ENCODE measurements around the gene SORBS2. TPM values are rescaled to one million over a fixed set of nuclear protein-coding genes. Genes with fewer than 3 reads are reported as not detected.

Gene SORBS2
- total RNA-seq, 1 experiment from 2014 or later, result not detected

DNA sequence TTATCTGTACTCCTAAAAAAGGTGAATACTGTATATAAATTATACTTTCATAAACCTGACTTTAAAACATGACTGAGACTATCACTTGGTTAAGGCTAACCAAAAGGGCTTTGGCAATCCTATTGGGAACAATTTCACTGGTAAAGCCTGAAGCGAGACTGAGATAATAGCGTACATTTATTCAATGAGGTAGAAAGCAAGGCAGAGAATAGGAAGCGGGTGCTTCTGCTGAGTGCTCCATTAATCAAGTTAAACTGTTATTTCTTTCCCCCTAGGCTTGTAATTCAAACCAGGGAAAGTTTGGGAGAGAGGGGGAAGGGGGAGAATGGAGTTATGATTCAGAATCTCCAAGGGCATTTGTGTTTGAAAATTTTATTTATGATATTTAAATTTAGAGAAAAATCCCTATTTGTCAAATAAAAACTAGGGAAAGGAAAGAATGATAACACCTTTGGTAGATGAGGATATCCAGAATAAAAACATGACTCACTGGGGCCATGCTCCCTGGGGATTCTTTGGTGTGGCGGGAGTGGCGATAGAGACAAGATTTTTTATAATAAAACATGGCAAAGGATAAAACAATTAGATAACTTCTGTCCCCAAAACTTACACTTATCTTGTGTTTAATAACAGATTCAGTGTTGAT is 34.6 kb upstream of the SORBS2 start:
- Histone ChIP-seq H3K9ac (ENCODE audit: low read length) (no peak overlapping the region), H4K20me1 (ENCODE audit: insufficient read depth, low read depth, low read length) (no peaks in the 10 kb centered on the region), H3K36me3 (ENCODE audit: insufficient read depth, low read length) (no peaks in the 10 kb centered on the region), H3K4me3 (ENCODE audit: low read length) (no peak overlapping the region), H2AFZ (ENCODE audit: low read length) (no peak overlapping the region), H3K4me1 (ENCODE audit: low read length) (no peaks in the 10 kb centered on the region), H3K79me2 (ENCODE audit: low read length) (no peaks in the 10 kb centered on the region), H3K27me3 (ENCODE audit: low read length) (no peaks in the 10 kb centered on the region), H3K9me2 (replicated peaks; ENCODE audit: insufficient read depth, low read length) (no peaks in the 10 kb centered on the region), H3K27ac (ENCODE audit: low read length) (no peak overlapping the region), H3K4me2 (ENCODE audit: low read depth, low read length, poor library complexity, severe bottlenecking) (no peak overlapping the region), H3K9me3 (ENCODE audit: low read length) (no peaks in the 10 kb centered on the region)
- DNase-seq, result no peak

DNA sequence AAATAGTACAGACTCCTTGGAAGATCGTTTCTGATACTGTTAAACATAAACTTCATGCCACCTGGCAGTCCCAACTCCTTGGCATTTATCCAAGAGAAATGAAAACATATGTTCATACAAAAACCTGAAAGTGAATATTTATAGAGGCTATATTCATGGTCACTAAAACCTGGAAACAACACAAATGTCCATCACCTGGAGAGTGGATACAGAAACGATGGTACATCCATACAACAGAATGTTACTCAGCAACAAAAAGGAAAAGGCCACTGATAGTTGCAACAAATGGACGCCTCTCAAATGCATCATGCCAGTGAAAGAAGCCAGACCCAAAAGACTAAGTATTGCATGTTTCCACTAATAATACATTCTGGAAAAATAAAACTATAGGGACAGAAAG is 34.0 kb upstream of the SORBS2 start:
- no peak overlapping the region for H3K27ac ChIP-seq (ENCODE audit: low read length)
- H3K4me2 ChIP-seq (ENCODE audit: low read depth, low read length, poor library complexity, severe bottlenecking), result no peak overlapping the region
- no peak overlapping the region for H3K9ac ChIP-seq (ENCODE audit: low read length)
- no peaks in the 10 kb centered on the region for H3K9me3 ChIP-seq (ENCODE audit: low read length)
- no peaks in the 10 kb centered on the region for H3K79me2 ChIP-seq (ENCODE audit: low read length)
- H3K4me1 ChIP-seq (ENCODE audit: low read length), result no peaks in the 10 kb centered on the region
- H3K4me3 ChIP-seq (ENCODE audit: low read length), result no peak overlapping the region
- no peaks in the 10 kb centered on the region for H3K9me2 ChIP-seq (replicated peaks; ENCODE audit: insufficient read depth, low read length)
- DNase-seq, result no peak
- no peaks in the 10 kb centered on the region for H3K27me3 ChIP-seq (ENCODE audit: low read length)
- H4K20me1 ChIP-seq (ENCODE audit: insufficient read depth, low read depth, low read length), result no peaks in the 10 kb centered on the region
- H3K36me3 ChIP-seq (ENCODE audit: insufficient read depth, low read length), result no peaks in the 10 kb centered on the region
- no peak overlapping the region for H2AFZ ChIP-seq (ENCODE audit: low read length)

DNA sequence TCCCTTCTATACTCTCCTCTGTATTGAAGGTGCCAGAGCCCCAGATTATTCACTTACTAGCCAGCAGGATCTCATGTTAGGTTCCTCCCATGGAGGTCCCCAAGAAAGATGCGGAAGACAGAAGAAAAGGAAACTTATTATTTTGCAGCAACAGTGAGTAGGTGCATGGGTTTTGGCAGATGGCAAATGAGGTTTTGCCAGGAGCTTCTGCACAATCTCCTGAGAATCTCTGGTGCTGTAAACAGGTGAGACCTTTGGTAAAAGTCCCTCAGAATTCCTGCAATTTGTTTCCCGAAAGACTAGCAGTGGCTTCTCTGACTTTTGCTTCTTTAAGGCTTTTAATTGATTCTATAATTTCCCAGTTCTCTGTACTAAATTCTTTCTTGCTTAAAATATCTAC is 29.5 kb upstream of the SORBS2 start:
- H3K9me3 ChIP-seq (ENCODE audit: low read length), result no peaks in the 10 kb centered on the region
- no peak overlapping the region for H3K4me3 ChIP-seq (ENCODE audit: low read length)
- no peak overlapping the region for H3K4me2 ChIP-seq (ENCODE audit: low read depth, low read length, poor library complexity, severe bottlenecking)
- no peaks in the 10 kb centered on the region for H4K20me1 ChIP-seq (ENCODE audit: insufficient read depth, low read depth, low read length)
- no peak overlapping the region for H3K27ac ChIP-seq (ENCODE audit: low read length)
- H3K36me3 ChIP-seq (ENCODE audit: insufficient read depth, low read length), result no peaks in the 10 kb centered on the region
- no peak for DNase-seq
- no peaks in the 10 kb centered on the region for H3K79me2 ChIP-seq (ENCODE audit: low read length)
- no peaks in the 10 kb centered on the region for H3K9me2 ChIP-seq (replicated peaks; ENCODE audit: insufficient read depth, low read length)
- no peaks in the 10 kb centered on the region for H3K27me3 ChIP-seq (ENCODE audit: low read length)
- no peak overlapping the region for H2AFZ ChIP-seq (ENCODE audit: low read length)
- no peaks in the 10 kb centered on the region for H3K4me1 ChIP-seq (ENCODE audit: low read length)
- H3K9ac ChIP-seq (ENCODE audit: low read length), result no peak overlapping the region

DNA sequence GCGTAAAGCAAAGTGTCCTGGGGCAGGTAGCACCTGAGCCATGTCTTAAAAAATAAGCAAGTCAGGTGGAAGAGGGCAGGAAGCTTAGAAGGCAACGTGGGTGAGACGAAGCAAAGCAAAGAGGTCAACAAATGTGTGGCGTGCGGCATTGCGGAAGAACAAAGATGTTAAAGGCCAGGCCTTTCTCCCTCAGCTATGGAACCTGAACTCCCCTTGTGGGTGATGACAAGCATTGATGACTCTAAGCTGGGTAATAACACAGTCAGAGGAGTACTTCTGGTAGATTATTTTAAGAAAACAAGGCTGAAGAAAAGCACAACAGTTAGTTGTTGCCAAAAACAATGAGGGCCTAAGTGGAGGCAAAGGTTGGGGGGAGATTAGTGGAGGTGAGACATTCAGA is 29.0 kb upstream of the SORBS2 start:
- no peaks in the 10 kb centered on the region for H4K20me1 ChIP-seq (ENCODE audit: insufficient read depth, low read depth, low read length)
- H3K27me3 ChIP-seq (ENCODE audit: low read length), result no peaks in the 10 kb centered on the region
- H3K9me2 ChIP-seq (replicated peaks; ENCODE audit: insufficient read depth, low read length), result no peaks in the 10 kb centered on the region
- DNase-seq, result no peak
- H3K9me3 ChIP-seq (ENCODE audit: low read length), result no peaks in the 10 kb centered on the region
- no peak overlapping the region for H3K4me2 ChIP-seq (ENCODE audit: low read depth, low read length, poor library complexity, severe bottlenecking)
- no peak overlapping the region for H3K4me3 ChIP-seq (ENCODE audit: low read length)
- H3K4me1 ChIP-seq (ENCODE audit: low read length), result no peaks in the 10 kb centered on the region
- no peak overlapping the region for H2AFZ ChIP-seq (ENCODE audit: low read length)
- H3K36me3 ChIP-seq (ENCODE audit: insufficient read depth, low read length), result no peaks in the 10 kb centered on the region
- no peak overlapping the region for H3K9ac ChIP-seq (ENCODE audit: low read length)
- no peaks in the 10 kb centered on the region for H3K79me2 ChIP-seq (ENCODE audit: low read length)
- no peak overlapping the region for H3K27ac ChIP-seq (ENCODE audit: low read length)

DNA sequence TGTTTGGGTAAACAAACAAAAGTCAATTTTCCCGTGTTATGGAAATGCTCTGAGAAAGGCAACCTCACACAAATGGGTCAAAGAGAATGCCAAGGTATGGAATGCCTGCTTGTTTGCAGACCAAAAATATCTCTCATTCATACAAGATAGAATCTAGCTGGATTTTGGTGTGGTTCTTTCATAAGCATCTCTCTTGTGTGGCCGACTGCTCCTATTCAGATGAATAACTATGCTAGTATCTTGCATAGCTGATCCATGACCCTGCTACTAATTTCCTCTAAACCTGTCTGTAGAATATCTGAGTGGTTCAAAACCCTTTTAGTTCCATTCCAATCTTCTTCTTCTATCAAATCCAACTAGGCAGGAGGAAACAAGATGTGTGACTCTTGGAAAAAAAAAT is 28.2 kb upstream of the SORBS2 start:
- Histone ChIP-seq H2AFZ (ENCODE audit: low read length) (no peak overlapping the region), H3K27me3 (ENCODE audit: low read length) (no peaks in the 10 kb centered on the region), H3K9ac (ENCODE audit: low read length) (no peak overlapping the region), H3K4me2 (ENCODE audit: low read depth, low read length, poor library complexity, severe bottlenecking) (no peak overlapping the region), H3K4me3 (ENCODE audit: low read length) (no peak overlapping the region), H3K4me1 (ENCODE audit: low read length) (no peaks in the 10 kb centered on the region), H3K9me2 (replicated peaks; ENCODE audit: insufficient read depth, low read length) (no peaks in the 10 kb centered on the region), H4K20me1 (ENCODE audit: insufficient read depth, low read depth, low read length) (no peaks in the 10 kb centered on the region), H3K36me3 (ENCODE audit: insufficient read depth, low read length) (no peaks in the 10 kb centered on the region), H3K27ac (ENCODE audit: low read length) (no peak overlapping the region), H3K9me3 (ENCODE audit: low read length) (no peaks in the 10 kb centered on the region), H3K79me2 (ENCODE audit: low read length) (no peaks in the 10 kb centered on the region)
- no peak for DNase-seq

DNA sequence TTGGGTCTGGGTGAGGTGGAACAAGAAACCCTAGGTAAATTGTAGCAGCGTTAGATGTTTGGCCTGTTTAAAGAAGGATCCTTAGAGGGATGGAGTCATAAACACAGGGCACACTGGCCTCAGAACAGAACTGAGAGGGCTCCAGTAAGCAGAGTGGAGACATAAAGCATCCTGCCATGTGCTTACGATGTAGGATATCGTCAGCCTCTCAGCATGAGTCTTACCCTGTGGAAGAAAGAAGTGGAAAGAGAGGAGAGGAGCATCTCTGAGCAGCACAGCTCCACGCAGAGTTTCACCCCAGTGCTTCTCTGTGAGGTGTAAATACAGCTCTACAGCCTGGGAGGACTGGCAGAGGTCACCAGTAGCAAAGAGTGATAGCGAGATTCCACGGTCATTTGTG is 27.8 kb upstream of the SORBS2 start:
- Histone ChIP-seq H3K27me3 (ENCODE audit: low read length) (no peaks in the 10 kb centered on the region), H3K4me2 (ENCODE audit: low read depth, low read length, poor library complexity, severe bottlenecking) (no peak overlapping the region), H3K4me1 (ENCODE audit: low read length) (no peaks in the 10 kb centered on the region), H3K4me3 (ENCODE audit: low read length) (no peak overlapping the region), H4K20me1 (ENCODE audit: insufficient read depth, low read depth, low read length) (no peaks in the 10 kb centered on the region), H3K9ac (ENCODE audit: low read length) (no peak overlapping the region), H3K27ac (ENCODE audit: low read length) (no peak overlapping the region), H3K9me2 (replicated peaks; ENCODE audit: insufficient read depth, low read length) (no peaks in the 10 kb centered on the region), H2AFZ (ENCODE audit: low read length) (no peak overlapping the region), H3K79me2 (ENCODE audit: low read length) (no peaks in the 10 kb centered on the region), H3K9me3 (ENCODE audit: low read length) (no peaks in the 10 kb centered on the region), H3K36me3 (ENCODE audit: insufficient read depth, low read length) (no peaks in the 10 kb centered on the region)
- no peak for DNase-seq

DNA sequence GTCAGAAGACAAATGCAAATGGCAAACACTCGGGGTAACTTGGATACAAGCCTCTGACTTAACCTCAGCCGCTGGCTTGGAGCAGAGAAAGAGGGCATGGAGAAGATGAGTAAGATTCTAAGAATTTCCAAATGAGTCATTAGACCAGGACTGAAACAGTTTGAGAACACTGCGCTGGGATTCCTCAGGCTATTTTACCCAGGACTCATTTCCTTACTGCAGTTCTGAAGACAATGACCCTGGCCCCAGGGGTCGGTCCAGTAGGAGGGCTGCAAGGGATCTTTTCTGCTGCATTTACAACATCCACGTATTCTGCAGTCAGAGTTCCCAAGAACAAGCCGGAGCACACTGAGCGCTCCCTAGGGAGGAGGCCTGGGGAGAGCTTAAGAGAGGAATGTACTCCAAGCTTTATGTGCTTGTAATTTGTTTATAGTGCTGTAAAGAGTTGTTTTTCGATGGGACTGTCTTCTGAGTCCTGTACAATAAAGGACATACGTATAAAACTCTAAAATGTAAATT is 27.3 kb upstream of the SORBS2 start:
- no peak overlapping the region for H3K9ac ChIP-seq (ENCODE audit: low read length)
- H3K27ac ChIP-seq (ENCODE audit: low read length), result no peak overlapping the region
- H3K36me3 ChIP-seq (ENCODE audit: insufficient read depth, low read length), result no peaks in the 10 kb centered on the region
- no peaks in the 10 kb centered on the region for H3K4me1 ChIP-seq (ENCODE audit: low read length)
- no peaks in the 10 kb centered on the region for H4K20me1 ChIP-seq (ENCODE audit: insufficient read depth, low read depth, low read length)
- H3K4me2 ChIP-seq (ENCODE audit: low read depth, low read length, poor library complexity, severe bottlenecking), result no peak overlapping the region
- no peak overlapping the region for H3K4me3 ChIP-seq (ENCODE audit: low read length)
- H2AFZ ChIP-seq (ENCODE audit: low read length), result no peak overlapping the region
- no peaks in the 10 kb centered on the region for H3K27me3 ChIP-seq (ENCODE audit: low read length)
- no peaks in the 10 kb centered on the region for H3K9me3 ChIP-seq (ENCODE audit: low read length)
- H3K9me2 ChIP-seq (replicated peaks; ENCODE audit: insufficient read depth, low read length), result no peaks in the 10 kb centered on the region
- DNase-seq, result no peak
- no peaks in the 10 kb centered on the region for H3K79me2 ChIP-seq (ENCODE audit: low read length)

DNA sequence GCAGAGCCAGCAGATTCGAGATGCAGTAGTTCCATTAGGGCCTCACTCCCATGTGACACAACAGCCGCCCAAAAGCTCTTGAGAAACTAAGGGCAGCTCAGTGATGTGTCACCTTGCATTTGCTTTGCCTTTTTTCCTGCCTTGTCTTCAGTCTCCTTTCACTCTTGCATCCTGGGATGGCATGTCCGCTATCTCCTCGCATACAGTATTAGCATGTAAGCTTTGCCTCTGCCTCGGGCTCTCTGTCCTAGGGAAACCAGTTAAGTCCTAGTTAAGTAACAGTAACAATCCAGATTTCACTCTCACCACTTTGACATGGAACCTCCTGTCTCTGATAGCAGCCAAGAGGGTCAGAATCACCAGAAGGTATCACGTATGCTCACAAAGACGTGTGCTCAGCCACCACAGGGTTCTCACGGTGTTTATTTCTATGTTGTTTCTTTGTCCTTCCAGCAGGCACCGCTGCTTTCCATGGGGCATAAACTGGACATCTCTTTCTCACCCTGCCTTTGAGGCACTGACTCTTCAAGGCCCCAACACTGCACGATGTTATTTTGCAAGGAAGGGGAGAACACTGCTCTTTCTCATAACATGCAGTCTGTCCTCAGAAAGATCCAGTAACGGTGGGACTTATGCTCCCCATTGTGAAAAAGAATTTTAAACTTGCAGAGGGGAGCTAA is 26.7 kb upstream of the SORBS2 start:
- Histone ChIP-seq H3K4me1 (ENCODE audit: low read length) (no peaks in the 10 kb centered on the region), H3K36me3 (ENCODE audit: insufficient read depth, low read length) (no peaks in the 10 kb centered on the region), H3K27me3 (ENCODE audit: low read length) (no peaks in the 10 kb centered on the region), H3K9ac (ENCODE audit: low read length) (no peak overlapping the region), H3K4me2 (ENCODE audit: low read depth, low read length, poor library complexity, severe bottlenecking) (no peak overlapping the region), H3K4me3 (ENCODE audit: low read length) (no peak overlapping the region), H3K27ac (ENCODE audit: low read length) (no peak overlapping the region), H3K79me2 (ENCODE audit: low read length) (no peaks in the 10 kb centered on the region), H3K9me3 (ENCODE audit: low read length) (no peaks in the 10 kb centered on the region), H3K9me2 (replicated peaks; ENCODE audit: insufficient read depth, low read length) (no peaks in the 10 kb centered on the region), H2AFZ (ENCODE audit: low read length) (no peak overlapping the region), H4K20me1 (ENCODE audit: insufficient read depth, low read depth, low read length) (no peaks in the 10 kb centered on the region)
- DNase-seq, result no peak
